BLaER1 (cell line): ENCODE data around the gene COPS7A.

Source experiments
- H3K27ac ChIP-seq: shearing (Covaris generic); formaldehyde crosslinking; 2 replicates; pipeline ENCODE4 v1.8.1; 2022
- H3K27me3 ChIP-seq: shearing (Covaris generic); formaldehyde crosslinking; 2 replicates; pipeline ENCODE4 v1.8.1; 2022
- H3K36me3 ChIP-seq: shearing (Covaris generic); formaldehyde crosslinking; 2 replicates; pipeline ENCODE4 v1.8.1; 2022
- H3K4me1 ChIP-seq: shearing (Covaris generic); formaldehyde crosslinking; 2 replicates; pipeline ENCODE4 v1.8.1; 2022
- H3K4me2 ChIP-seq: shearing (Covaris generic); formaldehyde crosslinking; 2 replicates; pipeline ENCODE4 v1.8.1; 2022
- H3K4me3 ChIP-seq: shearing (Covaris generic); formaldehyde crosslinking; 2 replicates; pipeline ENCODE4 v1.8.1; 2022
- H3K9ac ChIP-seq: shearing (Covaris generic); formaldehyde crosslinking; 2 replicates; pipeline ENCODE4 v1.8.1; 2022
- H3K9me3 ChIP-seq: shearing (Covaris generic); formaldehyde crosslinking; 2 replicates; pipeline ENCODE4 v1.8.1; 2022
- H4K20me1 ChIP-seq: shearing (Covaris generic); formaldehyde crosslinking; 2 replicates; pipeline ENCODE4 v1.8.1; 2022
- Cebpa-rat ChIP-seq: shearing (Covaris generic); IDR thresholded peaks from 2 replicates; pipeline ENCODE4 v1.8.1; 2022

COPS7A gene

DNA sequence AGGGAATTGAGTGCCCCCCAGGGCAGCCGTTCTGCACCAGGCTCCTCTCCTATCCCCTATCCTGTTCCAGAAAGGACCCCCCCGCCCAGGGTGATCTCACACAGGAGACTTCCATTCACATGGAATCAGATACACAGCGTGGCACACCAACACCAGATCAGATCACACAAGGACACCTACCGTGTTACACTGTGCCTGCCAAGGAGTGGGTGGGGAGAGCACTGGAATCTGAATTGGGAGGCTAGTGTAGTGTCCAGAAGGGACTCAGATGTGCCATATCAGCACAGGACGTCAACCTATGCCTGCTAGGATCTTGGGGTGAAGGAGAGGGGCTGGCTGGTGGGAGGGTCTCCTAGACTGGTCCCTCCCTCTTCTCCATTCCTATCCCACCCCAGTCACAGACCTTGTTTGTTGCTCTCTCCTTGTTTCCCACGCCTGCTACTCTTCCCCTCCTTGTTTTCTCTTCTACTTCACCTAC, 44.6 kb downstream of the COPS7A start:
- H3K9ac ChIP-seq: no peak overlapping the region
- H3K4me1 ChIP-seq: peaks cover 45% of the 10 kb centered on the region

DNA sequence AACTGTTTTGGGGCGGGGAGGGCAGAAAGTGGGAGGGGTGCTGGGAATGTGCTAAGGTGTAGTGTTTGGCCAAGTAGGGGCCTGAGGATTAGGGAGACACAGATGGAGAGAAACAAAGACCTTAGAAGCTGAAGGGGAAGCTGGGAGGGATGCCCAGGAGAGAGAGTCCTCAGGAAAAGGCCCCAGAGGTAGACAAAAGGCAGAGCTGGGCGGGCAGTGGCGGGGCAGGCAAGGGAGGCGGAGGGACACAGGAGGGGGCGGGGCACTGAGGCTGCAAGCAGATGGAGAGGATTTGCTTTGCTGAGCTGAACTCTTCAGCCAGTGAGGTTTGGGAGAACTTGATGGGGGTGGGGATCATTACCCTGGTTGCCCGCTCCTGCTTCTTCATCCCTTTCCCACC, 45.1 kb downstream of the COPS7A start:
- Histone ChIP-seq H3K9ac (no peak overlapping the region), H3K27ac (no peak overlapping the region), H4K20me1 (peaks cover 64% of the 10 kb centered on the region), H3K36me3 (no peaks in the 10 kb centered on the region), H3K4me3 (no peak overlapping the region), H3K9me3 (no peaks in the 10 kb centered on the region), H3K4me2 (no peak overlapping the region), H3K27me3 (peaks cover 100% of the 10 kb centered on the region), H3K4me1 (peaks cover 43% of the 10 kb centered on the region)
- no peak for TF ChIP-seq Cebpa-rat

More for the DNA sequence above, 44.6 kb downstream of the COPS7A start:
- H3K36me3 ChIP-seq: no peaks in the 10 kb centered on the region
- no peaks in the 10 kb centered on the region for H3K9me3 ChIP-seq
- no peak overlapping the region for H3K4me3 ChIP-seq
- H3K27ac ChIP-seq: no peak overlapping the region
- peaks cover 63% of the 10 kb centered on the region for H4K20me1 ChIP-seq
- H3K4me2 ChIP-seq: no peak overlapping the region
- TF ChIP-seq Cebpa-rat: no peak
- peaks cover 100% of the 10 kb centered on the region for H3K27me3 ChIP-seq

GRCh38 chr12:6769666-6770065, 45.8 kb downstream of the COPS7A start:
- Histone ChIP-seq H3K4me1 (peaks cover 36% of the 10 kb centered on the region), H3K27me3 (peaks cover 100% of the 10 kb centered on the region)

DNA sequence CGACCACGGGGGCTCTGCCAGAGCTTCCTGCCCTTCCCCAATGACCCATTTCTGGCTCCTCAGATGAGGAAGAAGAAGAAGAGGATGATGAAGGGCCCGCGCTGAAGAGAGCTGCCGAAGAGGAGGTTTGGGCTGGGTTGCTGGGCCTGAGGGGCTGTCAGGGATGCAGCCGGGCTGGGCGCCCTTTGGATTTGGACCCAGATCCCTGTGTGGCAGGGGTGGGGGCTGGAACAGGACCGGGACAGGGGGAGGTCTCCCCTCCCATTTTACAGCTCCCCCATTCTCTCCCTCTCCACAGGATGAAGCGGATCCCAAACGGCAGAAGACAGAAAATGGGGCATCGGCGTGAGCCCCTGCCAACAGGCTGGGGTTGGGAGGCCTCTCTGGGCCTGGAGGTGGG, 46.2 kb downstream of the COPS7A start:
- no peak overlapping the region for H3K9ac ChIP-seq
- no peak overlapping the region for H3K4me2 ChIP-seq
- H3K27ac ChIP-seq: no peak overlapping the region
- peaks cover 73% of the 10 kb centered on the region for H4K20me1 ChIP-seq
- TF ChIP-seq Cebpa-rat: no peak
- no peak overlapping the region for H3K4me3 ChIP-seq
- H3K36me3 ChIP-seq: no peaks in the 10 kb centered on the region
- H3K27me3 ChIP-seq: peaks cover 100% of the 10 kb centered on the region
- H3K9me3 ChIP-seq: no peaks in the 10 kb centered on the region
- peaks cover 36% of the 10 kb centered on the region for H3K4me1 ChIP-seq

More at GRCh38 chr12:6769666-6770065, 45.8 kb downstream of the COPS7A start:
- no peak overlapping the region for H3K9ac ChIP-seq
- H3K4me3 ChIP-seq: no peak overlapping the region
- no peak overlapping the region for H3K27ac ChIP-seq
- TF ChIP-seq Cebpa-rat: no peak
- peaks cover 71% of the 10 kb centered on the region for H4K20me1 ChIP-seq
- H3K9me3 ChIP-seq: no peaks in the 10 kb centered on the region
- H3K36me3 ChIP-seq: no peaks in the 10 kb centered on the region
- no peak overlapping the region for H3K4me2 ChIP-seq

- Histone ChIP-seq H3K9me3 (no peaks in the 10 kb centered on the region), H3K27ac (no peak overlapping the region), H4K20me1 (peaks cover 67% of the 10 kb centered on the region), H3K36me3 (no peaks in the 10 kb centered on the region), H3K9ac (no peak overlapping the region), H3K27me3 (peaks cover 100% of the 10 kb centered on the region), H3K4me2 (no peak overlapping the region), H3K4me3 (no peak overlapping the region), H3K4me1 (peaks cover 33% of the 10 kb centered on the region)
- no peak for TF ChIP-seq Cebpa-rat
Measured at GRCh38 chr12:6770600-6770999, 46.8 kb downstream of the COPS7A start.

- Histone ChIP-seq H3K9ac (no peak overlapping the region), H3K36me3 (no peaks in the 10 kb centered on the region), H3K27ac (no peak overlapping the region), H3K4me2 (no peak overlapping the region), H3K9me3 (no peaks in the 10 kb centered on the region), H4K20me1 (peaks cover 64% of the 10 kb centered on the region), H3K27me3 (peaks cover 100% of the 10 kb centered on the region), H3K4me3 (no peak overlapping the region), H3K4me1 (peaks cover 30% of the 10 kb centered on the region)
- no peak for TF ChIP-seq Cebpa-rat
Measured at GRCh38 chr12:6771091-6771495, 47.2 kb downstream of the COPS7A start.

- Histone ChIP-seq H3K27ac (no peak overlapping the region), H3K36me3 (no peaks in the 10 kb centered on the region), H3K4me1 (peaks cover 30% of the 10 kb centered on the region), H3K9ac (no peak overlapping the region), H3K4me2 (no peak overlapping the region), H4K20me1 (peaks cover 64% of the 10 kb centered on the region), H3K9me3 (no peaks in the 10 kb centered on the region), H3K4me3 (no peak overlapping the region), H3K27me3 (peaks cover 100% of the 10 kb centered on the region)
- TF ChIP-seq Cebpa-rat: no peak
Measured at GRCh38 chr12:6771509-6772330, 47.9 kb downstream of the COPS7A start.

GRCh38 chr12:6772331-6772695, 48.5 kb downstream of the COPS7A start, which contains the start of gene LAG3:
Gene LAG3, plus strand, starts transcription at chr12:6772520. Its CDS starts 333 bp downstream, at chr12:6772853.
- TF ChIP-seq Cebpa-rat: no peak
- Histone ChIP-seq H4K20me1 (peaks cover 64% of the 10 kb centered on the region), H3K27me3 (peaks cover 100% of the 10 kb centered on the region), H3K36me3 (no peaks in the 10 kb centered on the region), H3K4me3 (no peak within 1 kb of the TSS), H3K9me3 (no peaks in the 10 kb centered on the region), H3K4me1 (peaks cover 24% of the 10 kb centered on the region), H3K27ac (no peak within 1 kb of the TSS), H3K4me2 (no peak within 1 kb of the TSS; the same call in 1 of the 2 replicates), H3K9ac (no peak within 1 kb of the TSS)

DNA sequence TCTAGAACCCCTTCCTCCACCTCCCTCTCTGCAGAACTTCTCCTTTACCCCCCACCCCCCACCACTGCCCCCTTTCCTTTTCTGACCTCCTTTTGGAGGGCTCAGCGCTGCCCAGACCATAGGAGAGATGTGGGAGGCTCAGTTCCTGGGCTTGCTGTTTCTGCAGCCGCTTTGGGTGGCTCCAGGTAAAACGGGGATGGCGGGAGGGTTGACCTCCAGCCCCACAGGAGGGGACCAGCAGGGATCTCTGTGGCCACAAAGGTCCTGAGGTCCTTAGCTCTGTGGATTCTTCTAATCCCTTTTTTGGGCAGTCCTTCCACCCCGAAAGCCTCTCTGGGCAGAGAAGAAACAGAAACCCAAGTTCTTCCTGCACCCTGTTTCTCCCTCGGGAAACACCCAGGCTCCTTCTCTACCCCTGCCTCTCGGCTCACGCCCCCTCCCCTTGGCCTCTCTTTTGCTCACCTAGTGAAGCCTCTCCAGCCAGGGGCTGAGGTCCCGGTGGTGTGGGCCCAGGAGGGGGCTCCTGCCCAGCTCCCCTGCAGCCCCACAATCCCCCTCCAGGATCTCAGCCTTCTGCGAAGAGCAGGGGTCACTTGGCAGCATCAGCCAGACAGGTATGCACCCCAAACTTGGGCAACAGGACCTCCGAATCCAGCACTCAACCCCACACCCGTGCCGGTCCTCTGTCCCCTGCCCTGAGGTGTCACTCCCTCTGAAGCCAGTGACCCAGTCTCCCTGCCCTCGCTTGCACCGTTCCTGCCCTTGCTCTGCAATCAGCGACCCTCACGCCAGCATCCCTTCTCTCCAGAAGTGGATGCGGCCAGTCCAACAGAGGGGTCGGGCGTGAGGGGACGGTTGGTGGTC, 49.1 kb downstream of the COPS7A start:
- Histone ChIP-seq H3K4me3 (no peak overlapping the region), H3K9me3 (no peaks in the 10 kb centered on the region), H3K4me1 (peaks cover 22% of the 10 kb centered on the region), H3K36me3 (no peaks in the 10 kb centered on the region), H3K27me3 (peaks cover 100% of the 10 kb centered on the region), H3K9ac (no peak overlapping the region), H3K27ac (no peak overlapping the region), H3K4me2 (no peak overlapping the region; the same call in 1 of the 2 replicates), H4K20me1 (peaks cover 64% of the 10 kb centered on the region)
- TF ChIP-seq Cebpa-rat: no peak
